HEK293 (cell line): ENCODE results near the gene CELF4.

Experiments used
- CTCF ChIA-PET: fragments of 350-600 bp; formaldehyde crosslinking; extraction: SDS; loops from one replicate; lab custom pipeline; 2021; ENCODE audit warnings: antibody characterized with exemption; lab: Yijun Ruan, JAX
- POLR2A ChIA-PET: fragments of 300-600 bp; formaldehyde crosslinking; extraction: SDS; loops from one replicate; lab custom pipeline; 2020; ENCODE audit warnings: antibody characterized with exemption, inconsistent platforms; lab: Yijun Ruan, JAX
- H3K27ac ChIP-seq: fragments of 200-500 bp; sonication (Bioruptor generic); 2 replicates; pipeline ENCODE4 v1.5.1; 2014; ENCODE audit warnings: low read depth, low read length, control low read depth, inconsistent platforms; ENCODE audit errors: extremely low read depth
- H3K36me3 ChIP-seq, 2 experiments: fragments of 200-500 bp in 1 of 2; sonication (Bioruptor generic) in 1 of 2; 1 replicate in 1 of 2; 2 replicates in 1 of 2; pipeline ENCODE4 v1.5.1; 2014 to 2017; ENCODE audit warnings: inconsistent platforms in 2 of 2, low read length in 2 of 2; ENCODE audit not compliant: control insufficient read depth in 2 of 2, insufficient read depth in 1 of 2
- H3K4me1 ChIP-seq: fragments of 200-500 bp; sonication (Bioruptor generic); 2 replicates; pipeline ENCODE4 v1.5.1; 2014; ENCODE audit warnings: mild to moderate bottlenecking, low read length, inconsistent platforms; ENCODE audit not compliant: control insufficient read depth, insufficient read depth
- H3K4me3 ChIP-seq: 2 replicates; pipeline ENCODE4 v1.5.1; 2011; ENCODE audit warnings: low read depth, mild to moderate bottlenecking, control low read depth, low read length, moderate library complexity
- H3K9me3 ChIP-seq: fragments of 200-500 bp; sonication (Bioruptor generic); 2 replicates; pipeline ENCODE4 v1.5.1; 2014; ENCODE audit warnings: low read depth, low read length, inconsistent platforms; ENCODE audit not compliant: control insufficient read depth, insufficient read depth
- BCL11B ChIP-seq: fragments of 450-650 bp; formaldehyde crosslinking; IDR thresholded peaks from 2 replicates; pipeline ENCODE4 v1.5.1; 2016; ENCODE audit warnings: low read depth, missing biosample characterization, missing genetic modification characterization
- EGR2 ChIP-seq: fragments of 450-650 bp; formaldehyde crosslinking; IDR thresholded peaks from 2 replicates; pipeline ENCODE4 v1.5.1; 2016; ENCODE audit warnings: low read depth, missing biosample characterization, missing genetic modification characterization
- MYNN ChIP-seq: fragments of 450-650 bp; formaldehyde crosslinking; IDR thresholded peaks from 2 replicates; pipeline ENCODE4 v1.5.1; 2016; ENCODE audit warnings: missing biosample characterization, missing genetic modification characterization, borderline replicate concordance
- ZBTB8A ChIP-seq: fragments of 450-650 bp; formaldehyde crosslinking; IDR thresholded peaks from 2 replicates; pipeline ENCODE4 v1.5.1; 2016; ENCODE audit warnings: missing biosample characterization, missing genetic modification characterization
- ZFHX2 ChIP-seq: fragments of 450-650 bp; formaldehyde crosslinking; conservative IDR thresholded peaks from 2 replicates; pipeline ENCODE4 v1.5.1; 2016; ENCODE audit warnings: missing biosample characterization, missing genetic modification characterization
- ZFP37 ChIP-seq: fragments of 450-650 bp; formaldehyde crosslinking; IDR thresholded peaks from 2 replicates; pipeline ENCODE4 v1.5.1; 2016; ENCODE audit warnings: missing biosample characterization, missing genetic modification characterization
- ZNF112 ChIP-seq: fragments of 450-650 bp; formaldehyde crosslinking; IDR thresholded peaks from 2 replicates; pipeline ENCODE4 v1.5.0; 2017; ENCODE audit warnings: missing biosample characterization, missing genetic modification characterization
- ZNF366 ChIP-seq: fragments of 450-650 bp; formaldehyde crosslinking; conservative IDR thresholded peaks from 2 replicates; pipeline ENCODE4 v1.5.1; 2016; ENCODE audit warnings: missing biosample characterization, missing genetic modification characterization
- ZNF391 ChIP-seq: fragments of 450-650 bp; formaldehyde crosslinking; IDR thresholded peaks from 2 replicates; pipeline ENCODE4 v1.5.1; 2016; ENCODE audit warnings: low read depth, missing biosample characterization, missing genetic modification characterization, borderline replicate concordance
- ZNF416 ChIP-seq: fragments of 450-650 bp; formaldehyde crosslinking; IDR thresholded peaks from 2 replicates; pipeline ENCODE4 v1.5.1; 2016; ENCODE audit warnings: missing biosample characterization, missing genetic modification characterization
- ZNF501 ChIP-seq: fragments of 450-650 bp; formaldehyde crosslinking; IDR thresholded peaks from 2 replicates; pipeline ENCODE4 v1.5.1; 2016; ENCODE audit warnings: missing biosample characterization, missing genetic modification characterization
- ZNF510 ChIP-seq: fragments of 450-650 bp; formaldehyde crosslinking; IDR thresholded peaks from 2 replicates; pipeline ENCODE4 v1.5.1; 2018; ENCODE audit warnings: mild to moderate bottlenecking, missing genetic modification characterization, missing biosample characterization; ENCODE audit not compliant: insufficient replicate concordance
- ZNF623 ChIP-seq: fragments of 450-650 bp; formaldehyde crosslinking; IDR thresholded peaks from 2 replicates; pipeline ENCODE4 v1.5.1; 2016; ENCODE audit warnings: missing biosample characterization, missing genetic modification characterization
- ZNF660 ChIP-seq: fragments of 450-650 bp; IDR thresholded peaks from 2 replicates; pipeline ENCODE4 v1.5.1; 2018; ENCODE audit warnings: missing biosample characterization, mild to moderate bottlenecking, missing genetic modification characterization
- TF ChIP-seq, protein P1 (sequence below): fragments of 450-650 bp; formaldehyde crosslinking; IDR thresholded peaks from 2 replicates; pipeline ENCODE4 v1.5.1; 2016; ENCODE audit warnings: missing biosample characterization, missing genetic modification characterization
- TF ChIP-seq, protein P2 (sequence below): fragments of 450-650 bp; formaldehyde crosslinking; IDR thresholded peaks from 2 replicates; pipeline ENCODE4 v1.5.1; 2016; ENCODE audit warnings: missing biosample characterization, missing genetic modification characterization, borderline replicate concordance
- TF ChIP-seq, protein P3 (sequence below): fragments of 450-650 bp; formaldehyde crosslinking; optimal IDR thresholded peaks from 2 replicates; pipeline ENCODE3; 2016; ENCODE audit warnings: missing biosample characterization, mild to moderate bottlenecking, missing genetic modification characterization
- TF ChIP-seq, protein P4 (sequence below): fragments of 450-650 bp; formaldehyde crosslinking; IDR thresholded peaks from 2 replicates; pipeline ENCODE4 v1.5.1; 2016; ENCODE audit warnings: missing biosample characterization, missing genetic modification characterization

The CELF4 gene

DNA sequence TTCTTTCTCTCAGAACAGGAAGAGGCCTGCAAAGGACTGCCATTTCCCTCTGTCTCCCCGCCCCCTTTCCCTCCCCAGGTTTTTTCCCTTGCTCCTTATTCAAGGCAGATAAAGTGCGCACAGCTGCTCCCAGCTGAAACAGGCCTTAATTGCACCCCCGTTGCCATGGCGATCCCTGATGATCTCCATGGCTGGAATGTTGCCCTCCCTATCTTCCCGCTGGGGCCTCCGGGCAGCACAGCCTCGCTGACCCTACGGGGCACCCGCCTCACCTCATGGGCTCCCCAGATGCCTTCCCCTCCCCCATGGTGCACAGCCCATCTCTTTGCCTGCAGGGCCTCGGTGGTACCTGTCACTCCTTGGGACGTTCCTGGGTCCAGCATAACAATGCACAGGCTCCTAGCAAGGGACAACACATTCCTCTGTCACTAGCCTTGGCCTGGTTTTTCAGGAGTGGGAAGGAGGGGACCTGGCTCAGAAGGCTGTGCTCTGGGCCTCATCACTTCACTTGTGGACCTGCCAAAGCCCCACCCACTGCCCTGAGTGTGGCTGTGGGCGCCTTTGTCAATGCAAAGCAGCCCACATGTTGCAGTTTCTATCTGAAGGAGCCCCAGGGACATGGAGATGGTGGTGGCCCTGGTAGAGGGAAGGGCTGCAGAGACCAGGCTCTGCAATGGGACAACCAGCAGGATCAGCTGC lies 115.0 kb downstream of the CELF4 start:
- no peaks in the 10 kb centered on the region for H3K36me3 ChIP-seq
- no peak overlapping the region for H3K4me3 ChIP-seq
- TF ChIP-seq, protein P1, sequence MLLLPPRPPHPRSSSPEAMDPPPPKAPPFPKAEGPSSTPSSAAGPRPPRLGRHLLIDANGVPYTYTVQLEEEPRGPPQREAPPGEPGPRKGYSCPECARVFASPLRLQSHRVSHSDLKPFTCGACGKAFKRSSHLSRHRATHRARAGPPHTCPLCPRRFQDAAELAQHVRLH (tag by site-specific recombination): no peak
- peak; percentile 35; the same call in 1 of the 2 replicates for TF ChIP-seq EGR2 (tag by site-specific recombination)
- TF ChIP-seq ZNF501 (tag by site-specific recombination): no peak
- TF ChIP-seq BCL11B: no peak
- TF ChIP-seq ZNF416 (tag by site-specific recombination): no peak
- TF ChIP-seq ZNF366: no peak
- TF ChIP-seq, protein P2, sequence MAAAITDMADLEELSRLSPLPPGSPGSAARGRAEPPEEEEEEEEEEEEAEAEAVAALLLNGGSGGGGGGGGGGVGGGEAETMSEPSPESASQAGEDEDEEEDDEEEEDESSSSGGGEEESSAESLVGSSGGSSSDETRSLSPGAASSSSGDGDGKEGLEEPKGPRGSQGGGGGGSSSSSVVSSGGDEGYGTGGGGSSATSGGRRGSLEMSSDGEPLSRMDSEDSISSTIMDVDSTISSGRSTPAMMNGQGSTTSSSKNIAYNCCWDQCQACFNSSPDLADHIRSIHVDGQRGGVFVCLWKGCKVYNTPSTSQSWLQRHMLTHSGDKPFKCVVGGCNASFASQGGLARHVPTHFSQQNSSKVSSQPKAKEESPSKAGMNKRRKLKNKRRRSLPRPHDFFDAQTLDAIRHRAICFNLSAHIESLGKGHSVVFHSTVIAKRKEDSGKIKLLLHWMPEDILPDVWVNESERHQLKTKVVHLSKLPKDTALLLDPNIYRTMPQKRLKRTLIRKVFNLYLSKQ: no peak
- TF ChIP-seq ZNF510 (tag by site-specific recombination): no peak
- no peak for TF ChIP-seq ZFP37 (tag by site-specific recombination)
- 0 out of 2 replicates have a peak, but pooled peaks have one; percentile 13 for TF ChIP-seq ZFHX2 (tag by site-specific recombination)
- no peak for TF ChIP-seq ZBTB8A (tag by site-specific recombination)
- no peak for TF ChIP-seq ZNF391
- no peak for TF ChIP-seq ZNF112 (tag by site-specific recombination)
- TF ChIP-seq, protein P3, sequence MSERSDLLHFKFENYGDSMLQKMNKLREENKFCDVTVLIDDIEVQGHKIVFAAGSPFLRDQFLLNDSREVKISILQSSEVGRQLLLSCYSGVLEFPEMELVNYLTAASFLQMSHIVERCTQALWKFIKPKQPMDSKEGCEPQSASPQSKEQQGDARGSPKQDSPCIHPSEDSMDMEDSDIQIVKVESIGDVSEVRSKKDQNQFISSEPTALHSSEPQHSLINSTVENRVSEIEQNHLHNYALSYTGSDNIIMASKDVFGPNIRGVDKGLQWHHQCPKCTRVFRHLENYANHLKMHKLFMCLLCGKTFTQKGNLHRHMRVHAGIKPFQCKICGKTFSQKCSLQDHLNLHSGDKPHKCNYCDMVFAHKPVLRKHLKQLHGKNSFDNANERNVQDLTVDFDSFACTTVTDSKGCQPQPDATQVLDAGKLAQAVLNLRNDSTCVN (tag by site-specific recombination): no peak
- TF ChIP-seq, protein P4, sequence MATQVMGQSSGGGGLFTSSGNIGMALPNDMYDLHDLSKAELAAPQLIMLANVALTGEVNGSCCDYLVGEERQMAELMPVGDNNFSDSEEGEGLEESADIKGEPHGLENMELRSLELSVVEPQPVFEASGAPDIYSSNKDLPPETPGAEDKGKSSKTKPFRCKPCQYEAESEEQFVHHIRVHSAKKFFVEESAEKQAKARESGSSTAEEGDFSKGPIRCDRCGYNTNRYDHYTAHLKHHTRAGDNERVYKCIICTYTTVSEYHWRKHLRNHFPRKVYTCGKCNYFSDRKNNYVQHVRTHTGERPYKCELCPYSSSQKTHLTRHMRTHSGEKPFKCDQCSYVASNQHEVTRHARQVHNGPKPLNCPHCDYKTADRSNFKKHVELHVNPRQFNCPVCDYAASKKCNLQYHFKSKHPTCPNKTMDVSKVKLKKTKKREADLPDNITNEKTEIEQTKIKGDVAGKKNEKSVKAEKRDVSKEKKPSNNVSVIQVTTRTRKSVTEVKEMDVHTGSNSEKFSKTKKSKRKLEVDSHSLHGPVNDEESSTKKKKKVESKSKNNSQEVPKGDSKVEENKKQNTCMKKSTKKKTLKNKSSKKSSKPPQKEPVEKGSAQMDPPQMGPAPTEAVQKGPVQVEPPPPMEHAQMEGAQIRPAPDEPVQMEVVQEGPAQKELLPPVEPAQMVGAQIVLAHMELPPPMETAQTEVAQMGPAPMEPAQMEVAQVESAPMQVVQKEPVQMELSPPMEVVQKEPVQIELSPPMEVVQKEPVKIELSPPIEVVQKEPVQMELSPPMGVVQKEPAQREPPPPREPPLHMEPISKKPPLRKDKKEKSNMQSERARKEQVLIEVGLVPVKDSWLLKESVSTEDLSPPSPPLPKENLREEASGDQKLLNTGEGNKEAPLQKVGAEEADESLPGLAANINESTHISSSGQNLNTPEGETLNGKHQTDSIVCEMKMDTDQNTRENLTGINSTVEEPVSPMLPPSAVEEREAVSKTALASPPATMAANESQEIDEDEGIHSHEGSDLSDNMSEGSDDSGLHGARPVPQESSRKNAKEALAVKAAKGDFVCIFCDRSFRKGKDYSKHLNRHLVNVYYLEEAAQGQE (tag by site-specific recombination): no peak
- no peak for TF ChIP-seq ZNF660 (tag by site-specific recombination)
- TF ChIP-seq, all 188 proteins: peak for 2
- H3K27ac ChIP-seq: no peak overlapping the region
- no peaks in the 10 kb centered on the region for H3K4me1 ChIP-seq
- POLR2A ChIA-PET: no interaction called here
- H3K9me3 ChIP-seq: no peaks in the 10 kb centered on the region
- CTCF ChIA-PET: no interaction called here

DNA sequence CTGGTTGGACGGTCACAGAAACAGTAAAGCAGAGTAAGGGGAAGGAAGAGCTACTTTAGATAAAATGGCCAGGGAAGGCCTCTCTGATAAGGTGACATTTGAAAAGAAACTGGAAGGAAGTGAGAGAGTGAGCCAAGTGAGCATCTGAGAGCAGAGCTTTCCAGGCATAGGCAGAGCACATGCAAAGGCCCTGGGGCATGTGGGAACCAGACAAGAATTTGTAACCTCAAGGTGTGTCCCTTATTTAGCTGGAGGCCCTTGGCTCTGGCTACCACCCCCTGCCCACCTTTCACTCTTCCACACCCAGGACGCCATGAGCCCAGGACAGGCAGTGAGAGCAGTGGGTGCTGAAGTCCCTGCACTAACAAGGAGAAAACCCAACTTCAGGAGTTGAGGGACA lies 116.0 kb downstream of the CELF4 start:
- Histone ChIP-seq H3K4me1 (no peaks in the 10 kb centered on the region), H3K36me3 (no peaks in the 10 kb centered on the region), H3K27ac (no peak overlapping the region), H3K4me3 (no peak overlapping the region), H3K9me3 (no peaks in the 10 kb centered on the region)
- CTCF ChIA-PET: interaction anchor here (1.5 kb wide), 1 partner anchor 25 kb away, joined by 3 read pairs; no protein-coding TSS in a partner anchor
- POLR2A ChIA-PET: no interaction called here
- peak; percentile 81 for TF ChIP-seq ZNF623 (tag by site-specific recombination)
- TF ChIP-seq MYNN (tag by site-specific recombination): no peak
